Right renal cortex interstitium (tissue), 3 donors: ENCODE data around the gene MTIF3. TPM values are rescaled to one million over a fixed set of nuclear protein-coding genes. Genes with fewer than 3 reads are reported as not detected.

Experiments used
- DNase-seq, 3 donors: peaks; one replicate each; pipeline ENCODE4 v3.0.0-alpha.2; 2013; ENCODE audit warnings: low read depth in 3 of 3, low spot score in 2 of 3
- polyA plus RNA-seq, 3 donors: library from polyadenylated mRNA; unstranded; fragments of 120-200 nt; gene quantifications; one replicate each; pipeline ENCODE4 v1.2.1, GENCODE V29; 2013; ENCODE audit not compliant: insufficient read length in 3 of 3

MTIF3 gene, protein sequence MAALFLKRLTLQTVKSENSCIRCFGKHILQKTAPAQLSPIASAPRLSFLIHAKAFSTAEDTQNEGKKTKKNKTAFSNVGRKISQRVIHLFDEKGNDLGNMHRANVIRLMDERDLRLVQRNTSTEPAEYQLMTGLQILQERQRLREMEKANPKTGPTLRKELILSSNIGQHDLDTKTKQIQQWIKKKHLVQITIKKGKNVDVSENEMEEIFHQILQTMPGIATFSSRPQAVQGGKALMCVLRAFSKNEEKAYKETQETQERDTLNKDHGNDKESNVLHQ
- 10 to 100 TPM; 83.0 to 89.4 (median 85.4) TPM for polyA plus RNA-seq

DNA sequence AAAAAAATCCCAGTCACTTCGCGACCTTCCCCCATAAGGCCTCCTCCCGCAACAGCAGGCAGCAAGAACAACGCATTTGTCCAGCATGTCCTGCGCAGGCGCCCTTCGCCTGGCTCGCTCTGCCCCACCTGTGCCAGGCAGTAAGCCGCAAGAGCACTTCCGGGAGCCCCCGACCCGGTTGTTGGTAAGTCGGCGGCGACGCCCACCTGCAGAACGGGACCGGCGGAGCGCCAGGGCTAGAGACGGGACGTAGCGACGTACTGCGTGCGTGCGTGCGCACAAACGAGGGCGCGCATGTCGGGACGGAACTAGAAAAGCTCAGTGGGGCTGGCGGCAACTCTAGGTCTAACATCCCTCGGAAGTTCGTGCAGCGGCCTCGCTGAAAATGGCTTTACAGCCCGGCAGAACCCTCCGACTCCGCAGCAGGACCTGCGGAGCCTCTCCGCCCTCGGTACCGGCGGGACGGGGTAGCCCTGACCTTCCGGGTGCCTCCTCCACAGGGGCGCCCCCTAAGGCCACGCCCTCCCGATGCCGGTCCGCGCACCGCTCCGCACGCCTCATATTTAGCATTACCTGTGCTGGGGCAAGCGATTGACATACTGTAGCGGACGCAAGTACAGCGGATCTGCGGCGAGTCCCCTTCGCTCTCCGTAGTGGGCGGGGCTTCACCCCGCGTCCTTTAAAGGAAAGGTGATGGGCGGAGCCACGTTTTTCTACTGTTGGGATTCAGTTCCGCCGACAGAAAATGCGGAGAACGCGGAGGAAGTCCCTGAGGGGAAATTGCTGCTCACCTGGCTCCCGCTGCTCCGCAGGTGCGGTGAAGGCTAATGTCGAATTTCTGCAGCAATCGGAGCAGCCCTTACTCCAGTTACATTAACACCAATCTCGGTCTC lies at the start of gene MTIF3:
Gene MTIF3 (minus strand): TSS at position 629 of the 893 bp plus-strand sequence. CDS start 10,116 bp downstream, outside the sequence.
- peak; percentile 92 to 96 (median 95) for DNase-seq

DNA sequence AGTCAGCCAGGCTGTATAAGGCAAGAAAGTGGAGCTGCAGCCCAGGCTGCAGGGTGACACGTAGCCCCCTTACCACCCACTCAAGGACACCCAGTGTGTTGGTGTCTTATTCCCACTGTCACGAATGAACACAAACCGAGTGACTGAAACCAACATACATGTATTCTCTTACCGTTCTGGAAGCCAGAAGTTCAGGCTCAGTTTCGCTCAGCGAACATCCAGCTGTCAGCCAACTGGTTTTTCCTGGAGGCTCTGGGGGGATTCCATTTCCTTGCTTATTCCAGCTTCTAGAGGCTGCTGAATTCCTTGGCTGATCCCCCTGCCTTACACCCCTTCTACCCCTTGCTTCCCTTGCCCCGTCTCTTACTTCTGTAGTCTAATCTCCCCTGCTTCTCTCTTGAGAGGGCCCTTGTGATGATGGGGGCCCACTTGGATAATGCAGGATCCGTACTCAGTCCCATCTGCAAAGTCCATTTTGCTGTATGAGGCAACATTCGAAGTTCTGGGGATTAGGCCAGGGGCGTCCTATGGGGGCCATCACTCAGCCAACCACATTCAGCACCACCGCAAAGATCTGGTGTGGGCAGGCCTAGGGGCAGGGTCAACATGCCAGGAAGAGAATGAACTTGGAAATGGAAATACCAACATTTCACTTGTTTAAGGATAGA lies 47.3 kb upstream of the MTIF3 start:
- no peak for DNase-seq

DNA sequence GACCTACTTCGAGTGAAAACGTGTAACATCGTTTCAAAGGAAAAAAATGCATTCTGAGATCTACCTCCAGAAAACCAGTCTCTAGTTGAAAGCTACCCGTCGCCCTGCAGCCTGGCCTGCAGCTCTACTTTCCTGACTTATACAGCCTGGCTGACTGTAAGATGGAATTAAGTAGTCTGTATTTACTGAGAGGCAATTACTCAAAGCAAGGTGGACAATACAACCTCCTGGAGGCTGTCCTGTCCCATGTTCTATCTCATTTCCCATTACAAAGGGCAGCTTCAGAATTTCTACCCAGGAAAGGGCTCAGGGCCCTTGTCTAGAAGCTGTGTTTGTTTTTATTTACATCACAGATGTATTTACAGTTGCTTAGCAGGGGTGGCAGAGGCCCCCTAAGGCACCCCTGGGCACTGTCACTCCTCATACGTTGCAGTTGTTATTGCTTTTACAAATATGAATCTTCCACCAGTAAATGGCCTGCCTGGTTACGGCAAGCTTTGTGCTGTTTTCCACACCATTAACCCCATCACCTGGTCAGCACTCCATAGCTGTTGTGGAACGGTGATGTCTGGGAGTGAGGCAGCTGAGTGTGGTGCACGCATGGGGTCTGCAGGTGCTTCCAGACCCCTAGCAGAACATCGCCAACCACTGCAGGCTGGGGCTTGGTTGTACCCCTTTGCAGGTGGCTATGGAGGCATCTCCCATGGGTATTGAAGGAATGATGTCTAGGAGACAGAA lies 46.3 kb upstream of the MTIF3 start:
- no peak for DNase-seq

DNA sequence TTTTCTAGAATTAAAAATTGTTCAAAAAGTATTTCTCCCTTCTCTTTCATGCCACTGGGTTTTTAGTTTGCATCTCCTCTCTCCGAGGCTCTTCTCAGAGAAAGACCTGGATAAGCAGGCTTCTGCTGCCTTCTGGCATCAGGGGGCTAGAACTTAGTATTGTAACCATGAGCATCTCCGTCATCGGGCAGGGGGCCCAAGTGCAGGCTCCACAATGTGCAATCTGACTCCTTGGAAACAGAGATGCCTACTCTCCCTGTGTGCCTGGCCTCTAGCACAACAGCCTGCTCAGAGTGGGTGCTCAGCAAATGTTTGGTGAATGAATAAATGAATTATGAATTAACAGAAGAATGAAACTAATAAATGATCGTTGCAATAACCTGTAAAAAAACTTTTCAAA lies 45.6 kb upstream of the MTIF3 start:
- DNase-seq: no peak

DNA sequence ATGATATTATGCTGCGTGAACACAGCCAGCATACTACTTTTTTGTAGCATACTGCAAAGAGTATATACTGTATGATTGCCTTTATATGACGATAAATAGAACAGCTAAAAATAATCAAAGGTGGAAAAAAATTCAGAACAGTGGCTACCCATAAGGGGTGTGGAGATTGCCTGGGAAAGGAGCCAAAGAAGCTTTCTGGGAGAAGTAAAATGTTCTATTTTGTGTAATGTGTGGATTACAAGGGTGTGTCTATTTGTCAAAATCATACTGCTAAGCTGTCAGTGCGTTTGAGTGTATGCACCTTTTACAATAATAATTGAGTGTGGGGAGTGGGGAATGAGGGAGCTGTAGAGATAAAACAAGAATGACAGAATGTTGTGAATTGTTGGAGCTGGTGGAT lies 45.2 kb upstream of the MTIF3 start:
- no peak for DNase-seq

DNA sequence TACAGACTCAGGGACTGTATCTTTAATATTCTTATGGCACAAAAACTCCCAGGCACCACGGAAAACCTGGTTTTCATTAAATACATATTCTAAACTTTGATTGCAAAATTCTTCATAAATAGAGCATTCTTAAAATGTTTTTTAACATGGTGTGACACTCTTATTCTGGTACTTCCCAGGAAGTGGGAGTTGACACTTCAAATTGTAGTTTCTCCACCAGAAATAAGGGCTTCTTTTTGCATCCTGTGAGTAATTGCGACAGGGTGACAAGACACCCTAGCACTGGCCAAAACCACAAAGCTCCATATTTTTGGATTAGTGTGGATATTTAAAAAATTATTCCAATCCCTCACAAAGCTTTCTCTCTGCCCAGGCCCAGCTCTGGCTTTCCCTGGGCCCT lies 43.6 kb upstream of the MTIF3 start:
- no peak for DNase-seq

DNA sequence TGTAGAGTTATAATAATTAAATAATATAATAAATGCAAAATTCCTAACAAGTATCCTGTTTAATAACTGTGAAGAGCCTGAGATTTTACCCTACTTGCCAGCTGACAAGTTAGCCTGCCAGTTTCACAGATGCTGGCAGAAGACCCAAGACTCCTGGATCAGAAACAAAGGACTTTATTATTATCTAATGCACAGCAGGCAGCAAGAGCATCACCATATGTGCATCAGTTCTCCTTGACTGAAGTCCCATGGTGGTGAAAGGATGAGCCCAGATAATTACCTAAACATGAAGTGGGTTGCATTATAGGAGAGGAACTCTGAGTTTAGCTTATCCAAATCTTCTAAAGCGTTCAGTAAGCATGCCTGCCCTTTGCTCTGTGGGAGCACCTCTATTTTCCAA lies 39.1 kb upstream of the MTIF3 start:
- DNase-seq: no peak

DNA sequence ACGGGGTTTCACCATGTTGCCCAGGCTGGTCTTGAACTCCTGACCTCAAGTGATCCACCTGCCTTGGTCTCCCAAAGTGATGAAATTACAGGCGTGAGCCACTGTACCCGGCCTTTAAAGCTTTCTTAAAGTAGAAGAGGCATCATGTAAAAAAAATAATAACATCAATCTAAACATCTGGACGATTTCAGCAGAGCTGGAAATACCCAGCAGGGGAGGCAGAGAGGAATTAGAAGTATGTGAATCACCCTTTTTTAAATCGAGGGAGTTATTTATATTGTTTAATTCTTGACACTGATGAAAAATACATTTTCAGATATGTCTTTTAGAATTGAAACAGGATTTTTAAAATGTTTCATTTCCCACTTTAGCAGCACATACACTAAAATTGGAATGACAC lies 37.4 kb upstream of the MTIF3 start:
- DNase-seq: no peak

DNA sequence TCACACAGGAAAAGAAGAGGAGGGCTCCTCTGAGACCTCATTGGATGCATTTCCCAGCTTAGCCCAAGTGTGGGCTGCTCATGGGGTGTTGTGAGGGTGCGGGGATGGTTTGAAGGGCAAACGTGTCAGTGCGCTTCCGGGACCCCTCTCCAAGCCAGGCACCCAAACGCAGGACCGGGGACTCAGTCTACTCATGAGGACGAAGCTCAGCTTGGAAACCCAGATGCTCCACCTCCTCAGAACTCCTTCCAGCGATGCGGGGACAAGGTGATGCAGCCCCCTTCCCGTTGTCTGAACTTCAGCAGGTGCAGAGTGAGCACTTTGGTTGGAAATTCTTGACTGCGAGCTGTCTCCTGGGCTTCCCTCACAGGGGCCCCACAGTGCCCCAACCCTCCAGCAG lies 33.1 kb upstream of the MTIF3 start:
- DNase-seq: no peak

DNA sequence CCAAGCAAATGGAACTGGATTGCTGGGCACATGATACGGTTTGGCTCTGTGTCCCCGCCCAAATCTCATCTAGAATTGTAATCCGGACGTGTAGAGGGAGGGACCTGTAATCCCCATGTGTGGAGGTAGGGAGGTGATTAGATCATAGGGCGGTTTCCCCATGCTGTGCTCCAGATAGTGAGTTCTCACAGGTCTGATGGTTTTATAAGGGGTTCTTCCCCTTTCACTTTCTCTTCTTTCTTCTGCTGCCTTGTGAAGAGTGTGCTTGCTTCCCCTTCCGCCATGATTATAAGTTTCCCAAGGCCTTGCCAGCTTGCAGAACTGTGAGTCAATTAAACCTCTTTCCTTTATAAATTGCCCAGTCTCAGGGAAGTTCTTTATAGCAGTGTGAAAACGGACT lies 32.6 kb upstream of the MTIF3 start:
- no peak for DNase-seq

DNA sequence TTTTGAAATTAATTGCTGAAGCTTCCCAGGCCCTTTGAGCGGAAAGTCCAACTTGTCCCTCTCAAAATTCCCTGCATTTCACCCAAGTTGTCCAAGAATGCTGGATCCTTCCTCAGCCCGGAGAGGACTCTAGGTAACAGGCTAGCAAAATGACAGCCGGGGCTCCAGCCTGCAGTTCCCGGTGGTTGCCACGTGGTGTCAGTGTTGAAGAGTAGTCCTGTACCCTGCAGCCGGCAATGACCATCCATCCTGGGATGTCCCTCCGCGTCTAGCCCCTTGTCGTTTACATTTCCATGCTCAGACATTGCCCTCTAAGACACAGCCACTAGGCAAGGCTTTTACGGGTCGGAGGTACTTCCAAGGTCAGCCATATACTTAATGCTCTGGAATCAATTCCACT lies 31.4 kb upstream of the MTIF3 start:
- DNase-seq: no peak

DNA sequence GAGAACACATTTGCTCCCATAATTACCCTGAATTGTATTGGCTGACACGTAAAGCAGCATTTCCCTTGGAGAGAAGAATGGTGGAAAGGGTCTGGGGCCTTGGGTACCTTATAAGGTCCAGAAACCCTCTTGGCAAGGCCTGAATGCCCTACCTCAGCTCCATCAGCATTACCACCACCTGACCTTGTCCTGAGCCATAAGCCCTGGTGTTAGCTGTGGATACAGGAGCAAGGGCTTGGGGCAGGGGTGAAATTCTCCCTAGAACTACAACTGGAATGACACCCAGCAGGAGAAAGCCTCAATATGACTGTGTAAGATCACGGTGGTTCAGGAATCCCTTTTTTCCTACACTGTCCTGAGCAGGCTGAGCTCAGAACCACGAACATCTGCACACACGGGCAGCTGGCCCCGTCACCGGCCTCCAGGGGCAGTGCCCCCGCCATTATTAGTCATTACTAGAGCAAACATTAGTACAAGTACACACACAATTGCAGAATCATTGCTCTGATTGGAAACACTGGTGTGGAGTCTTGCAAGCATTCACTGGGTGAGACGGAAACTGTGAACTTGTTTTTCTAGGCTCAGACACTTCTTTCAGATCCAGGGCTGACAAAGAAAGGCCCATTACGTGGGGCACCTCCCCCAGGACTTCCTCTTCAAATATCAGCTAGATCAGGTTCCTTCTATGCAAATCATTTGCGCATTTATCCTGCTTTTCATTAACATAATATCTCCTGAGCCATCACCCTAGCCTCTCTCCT lies 26.8 kb upstream of the MTIF3 start:
- no peak for DNase-seq

DNA sequence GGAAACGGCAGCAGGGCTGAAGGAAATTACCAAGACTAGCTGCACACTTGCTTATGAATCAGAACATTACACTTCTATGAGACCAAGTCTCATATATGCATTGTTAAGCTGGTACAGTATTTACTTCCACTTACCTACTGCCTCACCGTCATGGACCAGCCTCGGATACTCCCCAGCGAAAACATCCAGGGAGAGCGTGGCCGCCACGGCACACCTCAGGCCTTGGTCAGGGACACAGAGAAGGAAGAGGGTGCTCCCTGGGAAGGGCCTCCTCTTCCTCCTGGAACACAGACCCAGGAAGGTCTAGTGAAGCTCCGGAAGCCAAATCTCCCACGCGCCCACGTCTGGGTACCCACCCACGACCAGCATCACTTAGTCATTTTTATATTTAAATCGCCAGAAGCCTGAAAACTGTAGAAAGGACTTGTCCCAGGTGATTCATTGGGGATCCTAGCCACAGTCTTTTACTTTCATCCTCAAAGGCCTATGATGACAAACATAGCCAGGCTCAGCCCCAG lies 24.4 kb upstream of the MTIF3 start:
- DNase-seq: no peak

DNA sequence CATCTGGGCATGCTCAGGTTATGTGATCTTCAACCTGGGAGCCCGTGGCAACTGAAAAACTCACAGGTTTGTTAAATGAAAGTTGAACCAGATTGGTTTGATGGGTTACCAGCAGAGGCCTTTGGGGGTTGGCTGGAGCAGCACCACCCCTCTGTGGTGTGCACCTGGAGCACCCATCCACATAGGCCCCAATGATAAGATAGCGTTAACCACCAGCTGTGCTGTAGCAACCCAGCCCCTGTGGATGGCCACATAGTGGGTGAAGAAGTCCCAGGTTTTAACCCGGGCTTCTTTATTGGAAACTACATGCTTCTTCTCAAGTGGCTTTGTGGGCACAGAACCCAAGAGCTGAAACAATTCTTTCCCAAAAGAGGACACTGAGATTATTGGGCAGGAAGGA lies 22.6 kb upstream of the MTIF3 start:
- DNase-seq: no peak

DNA sequence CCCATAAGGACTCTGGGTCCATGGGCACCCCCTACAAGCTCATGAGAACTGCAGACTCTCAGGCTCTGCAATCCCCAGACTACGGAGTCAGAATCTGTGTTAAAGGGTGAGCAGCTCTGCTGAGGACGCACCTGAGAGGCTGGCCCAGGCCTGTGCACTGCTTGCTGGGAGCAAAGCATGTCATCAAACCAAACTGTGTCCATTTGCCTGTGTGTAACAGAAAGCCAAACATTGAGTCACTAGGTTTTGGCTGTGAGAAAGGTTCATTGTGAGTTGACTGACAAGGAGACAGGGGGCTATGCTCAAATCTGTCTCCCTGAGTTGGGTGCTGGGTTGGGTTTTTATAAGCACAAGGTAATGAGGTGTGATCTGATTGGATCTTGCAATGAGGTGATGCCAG lies 22.1 kb upstream of the MTIF3 start:
- DNase-seq: no peak

DNA sequence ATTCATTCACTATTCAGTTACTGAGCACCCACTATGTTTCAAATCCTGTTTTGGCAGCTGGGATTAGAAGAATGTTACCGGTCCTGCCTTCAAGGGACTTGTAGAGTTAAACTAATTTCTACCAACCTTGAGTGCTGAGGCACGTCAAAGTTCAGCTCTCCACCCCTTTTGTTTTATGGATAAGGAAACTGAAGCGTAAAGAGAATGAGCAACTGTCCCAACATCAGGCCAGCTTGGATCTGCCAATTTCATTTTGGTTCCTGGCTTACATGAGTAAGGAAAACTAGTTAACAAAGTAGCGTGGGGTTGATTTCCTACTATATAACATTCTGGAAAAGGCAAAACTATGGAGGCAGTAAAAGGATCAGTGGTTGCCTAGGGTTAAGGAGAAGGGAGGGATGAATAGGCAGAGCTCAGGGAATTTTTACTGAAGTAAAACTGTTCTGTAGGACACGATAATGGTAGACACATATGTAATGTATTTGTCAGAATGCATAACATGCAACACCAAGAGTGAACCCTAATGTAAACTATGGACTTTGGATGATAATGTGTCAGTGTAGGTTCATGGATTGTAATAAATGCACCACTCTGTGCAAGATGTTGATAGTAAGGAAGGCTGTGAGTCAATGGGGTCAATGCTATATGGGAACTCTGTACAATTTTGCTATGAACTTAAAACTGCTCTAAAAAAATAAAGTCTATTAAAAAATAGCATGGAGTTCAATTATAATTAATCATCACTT lies 19.9 kb upstream of the MTIF3 start:
- DNase-seq: no peak

DNA sequence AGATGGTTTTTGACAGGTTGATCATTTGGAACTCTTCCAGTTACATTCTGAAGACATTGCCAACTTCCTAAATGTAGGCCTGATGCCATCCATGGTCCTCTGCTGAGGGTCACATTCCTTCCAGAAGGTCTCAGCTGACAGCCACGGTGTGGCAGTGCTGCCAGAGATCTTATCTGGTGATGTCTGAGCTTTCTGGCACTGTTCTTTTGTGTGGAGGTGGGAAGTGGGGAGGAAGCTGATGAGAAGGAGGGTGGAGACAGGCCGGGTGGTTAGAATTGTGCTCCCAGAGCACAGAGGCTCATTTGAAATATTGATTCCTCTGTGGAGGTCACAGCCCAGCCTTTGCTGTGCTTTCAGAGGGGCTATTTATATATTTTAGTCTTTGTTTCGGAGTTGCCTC lies 16.1 kb upstream of the MTIF3 start:
- no peak for DNase-seq

DNA sequence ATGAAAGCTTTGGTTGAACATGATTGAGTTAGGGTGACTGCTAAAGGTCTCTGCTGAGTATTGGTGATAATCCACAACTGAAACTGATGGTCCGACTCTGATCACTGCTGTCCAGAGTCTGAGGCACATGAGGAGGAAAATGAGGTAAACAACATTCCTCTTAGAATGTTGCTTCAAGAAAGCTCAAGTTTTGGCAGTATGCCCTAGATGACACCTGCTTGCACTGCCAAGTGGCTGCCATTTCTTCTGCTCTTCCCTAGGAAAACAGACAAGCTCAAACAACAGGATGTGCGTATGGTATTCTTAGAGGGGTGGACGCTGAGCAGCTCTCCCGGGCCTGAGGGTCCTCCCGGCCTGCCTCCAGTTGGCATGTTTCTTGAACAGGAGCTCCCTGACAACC lies 15.2 kb upstream of the MTIF3 start:
- no peak for DNase-seq

DNA sequence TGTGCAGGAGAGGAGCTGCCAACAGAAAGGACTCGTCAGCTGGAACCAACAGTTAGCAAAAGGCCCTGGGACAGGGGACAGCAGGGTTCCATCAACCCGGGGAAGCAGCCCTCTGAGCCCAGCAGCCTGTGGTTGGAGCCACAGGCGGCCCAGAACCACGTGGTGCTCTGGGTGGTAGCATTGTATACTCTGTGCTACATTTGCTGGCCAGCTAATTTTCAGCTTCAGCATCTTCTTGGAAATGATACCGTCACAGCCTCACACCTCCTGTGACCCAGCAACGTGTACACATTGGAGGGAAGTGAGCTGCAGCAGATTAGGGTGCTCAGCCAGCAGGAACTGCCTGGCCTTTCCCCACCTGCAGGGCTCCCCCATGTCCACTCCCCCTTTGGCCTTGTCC lies 13.1 kb upstream of the MTIF3 start:
- no peak for DNase-seq
